Breast epithelium (tissue), 4 donors: ENCODE results near the gene VAT1L. TPM values are rescaled to one million over a fixed set of nuclear protein-coding genes. Genes with fewer than 3 reads are reported as not detected.

Experiments
- DNase-seq, 2 donors: peaks; one replicate each; pipeline ENCODE4 v3.0.0-alpha.2; 2019; ENCODE audit warnings: low spot score in 2 of 2
- H3K27ac ChIP-seq, 2 donors: fragments of 200-600 bp; sonication (generic) in 1 of 2; one replicate each; pipeline ENCODE4 v1.5.1; 2016 to 2019; ENCODE audit warnings: mild to moderate bottlenecking in 1 of 2
- H3K27me3 ChIP-seq, 2 donors: fragments of 200-600 bp; sonication (generic) in 1 of 2; one replicate each; pipeline versions ENCODE4 v1.5.1 to v1.6.0; 2017 to 2019; ENCODE audit warnings: control low read depth in 1 of 2, mild to moderate bottlenecking in 1 of 2
- H3K36me3 ChIP-seq: fragments of 200-600 bp; one replicate; pipeline ENCODE4 v1.5.1; 2019
- H3K4me1 ChIP-seq, 2 donors: fragments of 200-600 bp; sonication (generic); one replicate each; pipeline ENCODE4 v1.5.1; 2016 to 2019; ENCODE audit warnings: control low read depth in 1 of 2
- H3K4me3 ChIP-seq, 3 donors: fragments of 200-600 bp; sonication (generic); 1 replicate in 2 of 3; 2 replicates in 1 of 3; pipeline ENCODE4 v1.5.1; 2016 to 2019; ENCODE audit warnings: mild to moderate bottlenecking in 3 of 3, moderate library complexity in 2 of 3
- H3K9me3 ChIP-seq, 2 donors: fragments of 200-600 bp; sonication (generic) in 1 of 2; one replicate each; pipeline ENCODE4 v1.5.1; 2016 to 2019; ENCODE audit warnings: control low read depth in 1 of 2
- POLR2A ChIP-seq: fragments of 450-650 bp; IDR thresholded peaks from one replicate; pipeline ENCODE4 v1.6.1; 2016; ENCODE audit warnings: antibody characterized with exemption, mild to moderate bottlenecking, moderate library complexity
- POLR2AphosphoS5 ChIP-seq, 3 donors: sonication (generic); formaldehyde crosslinking; IDR thresholded peaks; one replicate each; pipeline ENCODE4 v1.6.1; 2017; ENCODE audit warnings: antibody characterized with exemption in 3 of 3
- intact Hi-C: fragments of 100-400 bp; cut with DNase I; formaldehyde crosslinking; loops from one replicate; pipeline ENCODE4 v1.15.1; 2023; ENCODE audit warnings: low total_unique reads
- total RNA-seq, 3 donors: library from RNA; depleted of rRNA; stranded (reverse); fragments of >200 nt; gene quantifications; one replicate each; pipeline ENCODE4 v1.1.0, GENCODE V29; 2016
- TF ChIP-seq, protein P1 (sequence below), 3 donors: fragments of 450-650 bp; IDR thresholded peaks; one replicate each; pipeline ENCODE4 v1.5.1; 2016 to 2017; ENCODE audit warnings: antibody characterized with exemption in 3 of 3, mild to moderate bottlenecking in 3 of 3, moderate library complexity in 3 of 3

VAT1L gene
- total RNA-seq, 3 donors from 2014 or later = 0.33 to 0.88 TPM; not detected in 1

DNA sequence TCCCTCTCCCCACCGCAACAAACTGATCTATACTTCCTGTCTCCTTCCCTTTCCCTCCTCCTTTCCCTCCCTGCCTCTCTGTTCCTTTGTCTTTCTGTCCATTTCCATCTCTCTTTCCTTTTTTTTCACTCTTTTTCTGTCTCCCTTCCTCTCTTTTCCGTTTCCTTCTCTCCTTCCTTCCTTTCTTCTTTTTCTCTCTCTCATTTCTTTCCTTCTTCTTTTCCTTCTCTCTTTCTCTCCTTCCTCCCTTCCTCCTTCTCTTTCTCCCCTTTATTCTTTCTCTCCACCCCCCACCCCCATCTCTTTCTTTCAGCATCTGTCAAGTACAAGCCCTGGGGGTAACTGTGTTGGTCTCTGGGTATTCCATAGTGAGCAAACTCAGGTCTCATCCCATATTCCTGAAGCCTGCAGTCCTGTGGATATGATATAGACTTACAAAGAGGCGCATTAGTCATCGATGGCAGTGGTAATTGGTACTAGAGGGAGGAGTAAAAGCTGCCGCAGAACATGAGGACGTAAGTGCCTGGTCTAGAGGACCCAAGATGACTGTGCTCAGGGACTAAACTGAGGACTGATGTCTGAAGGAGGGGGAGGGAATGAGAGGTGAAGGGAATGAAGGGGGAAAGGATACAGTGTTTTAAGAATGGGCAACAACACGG, 50.4 kb downstream of the VAT1L start:
- H3K27ac ChIP-seq = no peak overlapping the region
- H3K27me3 ChIP-seq = no peaks in the 10 kb centered on the region
- no peaks in the 10 kb centered on the region for H3K4me1 ChIP-seq
- TF ChIP-seq, protein P1, sequence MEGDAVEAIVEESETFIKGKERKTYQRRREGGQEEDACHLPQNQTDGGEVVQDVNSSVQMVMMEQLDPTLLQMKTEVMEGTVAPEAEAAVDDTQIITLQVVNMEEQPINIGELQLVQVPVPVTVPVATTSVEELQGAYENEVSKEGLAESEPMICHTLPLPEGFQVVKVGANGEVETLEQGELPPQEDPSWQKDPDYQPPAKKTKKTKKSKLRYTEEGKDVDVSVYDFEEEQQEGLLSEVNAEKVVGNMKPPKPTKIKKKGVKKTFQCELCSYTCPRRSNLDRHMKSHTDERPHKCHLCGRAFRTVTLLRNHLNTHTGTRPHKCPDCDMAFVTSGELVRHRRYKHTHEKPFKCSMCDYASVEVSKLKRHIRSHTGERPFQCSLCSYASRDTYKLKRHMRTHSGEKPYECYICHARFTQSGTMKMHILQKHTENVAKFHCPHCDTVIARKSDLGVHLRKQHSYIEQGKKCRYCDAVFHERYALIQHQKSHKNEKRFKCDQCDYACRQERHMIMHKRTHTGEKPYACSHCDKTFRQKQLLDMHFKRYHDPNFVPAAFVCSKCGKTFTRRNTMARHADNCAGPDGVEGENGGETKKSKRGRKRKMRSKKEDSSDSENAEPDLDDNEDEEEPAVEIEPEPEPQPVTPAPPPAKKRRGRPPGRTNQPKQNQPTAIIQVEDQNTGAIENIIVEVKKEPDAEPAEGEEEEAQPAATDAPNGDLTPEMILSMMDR (IDR thresholded peaks at IDR 0.05) = no peak
- no peak for TF ChIP-seq POLR2AphosphoS5 (IDR thresholded peaks at IDR 0.05)
- TF ChIP-seq POLR2A = no peak
- DNase-seq = no peak
- H3K9me3 ChIP-seq = no peaks in the 10 kb centered on the region
- intact Hi-C loops = no loop called here
- H3K4me3 ChIP-seq = no peak overlapping the region
- H3K36me3 ChIP-seq = no peaks in the 10 kb centered on the region

DNA sequence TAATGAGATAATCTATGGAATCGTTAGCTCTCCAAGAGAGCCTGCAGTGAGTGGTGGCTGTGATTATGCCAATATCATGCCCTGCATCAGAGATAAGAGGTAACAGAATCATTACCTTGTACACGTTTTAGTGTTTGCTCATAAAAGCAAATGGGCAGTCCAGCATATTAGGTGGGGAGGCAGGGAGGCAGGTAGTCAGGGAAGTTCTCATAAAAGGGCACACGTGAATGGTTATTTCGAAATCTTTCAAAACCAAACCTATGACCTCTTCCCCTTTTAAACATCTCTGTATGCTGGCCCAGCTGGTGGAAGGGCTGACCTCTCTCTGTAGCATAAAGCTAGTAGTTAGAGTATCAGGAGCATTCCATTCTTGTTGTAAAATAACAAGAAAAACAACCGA, 51.7 kb downstream of the VAT1L start:
- no peaks in the 10 kb centered on the region for H3K4me1 ChIP-seq
- no peak overlapping the region for H3K4me3 ChIP-seq
- no peak overlapping the region for H3K27ac ChIP-seq
- TF ChIP-seq, protein P1 (IDR thresholded peaks at IDR 0.05) = no peak
- TF ChIP-seq POLR2AphosphoS5 (IDR thresholded peaks at IDR 0.05) = no peak
- TF ChIP-seq POLR2A = no peak
- no peaks in the 10 kb centered on the region for H3K36me3 ChIP-seq
- intact Hi-C loops = no loop called here
- H3K27me3 ChIP-seq = no peaks in the 10 kb centered on the region
- H3K9me3 ChIP-seq = no peaks in the 10 kb centered on the region
- no peak for DNase-seq

DNA sequence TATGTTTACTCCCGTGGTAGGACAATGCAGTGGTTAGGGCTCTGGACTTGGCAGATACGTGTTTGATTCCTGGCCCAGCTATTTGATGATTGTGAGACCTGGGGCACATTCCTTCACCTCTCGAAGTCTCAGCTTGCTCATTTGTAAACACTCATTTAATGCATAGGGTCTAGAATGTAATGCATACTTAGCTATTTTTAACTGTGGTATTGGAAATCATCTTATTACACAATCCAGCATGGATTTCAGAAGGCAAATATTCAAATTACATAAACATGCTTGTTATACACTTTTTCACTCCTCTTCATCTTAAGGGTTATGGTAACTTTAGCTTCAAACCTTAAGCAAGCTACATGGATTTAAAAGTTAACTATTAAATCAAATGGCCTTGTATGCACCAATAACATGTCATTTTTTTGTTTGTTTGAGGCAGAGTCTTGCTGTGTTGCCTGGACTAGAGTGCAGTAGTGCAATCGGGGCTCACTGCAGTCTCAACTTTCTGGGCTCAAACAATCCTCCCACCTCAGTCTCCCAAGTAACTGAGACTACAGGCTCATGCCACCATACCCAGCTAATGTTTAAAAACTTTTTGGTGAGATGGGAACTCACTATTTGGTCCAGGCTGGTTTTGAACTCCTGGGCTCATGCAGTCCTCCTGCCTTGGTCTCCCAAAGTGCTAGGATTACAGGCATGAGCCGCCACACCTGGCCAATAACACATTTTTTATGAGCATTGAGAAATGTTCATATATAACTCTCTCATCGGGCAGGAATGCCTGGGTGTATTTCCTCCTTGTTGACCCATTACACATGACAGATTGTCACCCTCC, 52.5 kb downstream of the VAT1L start:
- intact Hi-C loops = no loop called here
- no peaks in the 10 kb centered on the region for H3K36me3 ChIP-seq
- TF ChIP-seq, protein P1 (IDR thresholded peaks at IDR 0.05) = no peak
- TF ChIP-seq POLR2A = no peak

DNA sequence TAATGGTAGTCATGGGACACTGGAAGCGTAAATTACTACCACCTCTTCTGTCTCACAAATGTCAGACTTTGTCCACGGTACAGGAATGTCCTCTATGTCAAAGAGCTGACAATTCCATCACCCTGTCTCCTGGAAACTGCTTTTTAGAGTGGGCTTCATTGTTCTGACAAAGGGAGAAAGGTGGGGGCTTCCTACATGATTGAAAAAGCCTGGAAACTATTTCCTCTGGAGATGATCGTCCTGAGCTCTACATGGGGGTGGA, 53.1 kb downstream of the VAT1L start:
- intact Hi-C loops = no loop called here
- no peak for DNase-seq
- no peak overlapping the region for H3K27ac ChIP-seq
- no peak overlapping the region for H3K4me3 ChIP-seq
- H3K9me3 ChIP-seq = no peaks in the 10 kb centered on the region
- no peaks in the 10 kb centered on the region for H3K4me1 ChIP-seq
- no peak for TF ChIP-seq POLR2A
- TF ChIP-seq POLR2AphosphoS5 (IDR thresholded peaks at IDR 0.05) = no peak
- TF ChIP-seq, protein P1 (IDR thresholded peaks at IDR 0.05) = no peak
- H3K36me3 ChIP-seq = no peaks in the 10 kb centered on the region
- no peaks in the 10 kb centered on the region for H3K27me3 ChIP-seq

More for the DNA sequence above, 52.5 kb downstream of the VAT1L start:
- no peaks in the 10 kb centered on the region for H3K4me1 ChIP-seq
- no peak overlapping the region for H3K4me3 ChIP-seq
- no peak overlapping the region for H3K27ac ChIP-seq
- no peaks in the 10 kb centered on the region for H3K27me3 ChIP-seq
- no peak for DNase-seq
- H3K9me3 ChIP-seq = no peaks in the 10 kb centered on the region

- no peak for DNase-seq
- H3K27me3 ChIP-seq = no peaks in the 10 kb centered on the region
- no peaks in the 10 kb centered on the region for H3K36me3 ChIP-seq
- intact Hi-C loops = no loop called here
- no peak overlapping the region for H3K4me3 ChIP-seq
- H3K9me3 ChIP-seq = no peaks in the 10 kb centered on the region
- no peaks in the 10 kb centered on the region for H3K4me1 ChIP-seq
- H3K27ac ChIP-seq = no peak overlapping the region
- TF ChIP-seq, protein P1 (IDR thresholded peaks at IDR 0.05) = no peak
- no peak for TF ChIP-seq POLR2AphosphoS5 (IDR thresholded peaks at IDR 0.05)
- no peak for TF ChIP-seq POLR2A
These were observed 54.1 kb downstream of the VAT1L start for GRCh38 chr16:77842468-77842867.
